Measurements from ENCODE around the gene FBP2.
"Not testable (repeated sequence)": the region's sequence is repeated elsewhere in the genome, so short reads cannot be mapped to it uniquely, and the experiment has no call there.

FBP2 gene

DNA sequence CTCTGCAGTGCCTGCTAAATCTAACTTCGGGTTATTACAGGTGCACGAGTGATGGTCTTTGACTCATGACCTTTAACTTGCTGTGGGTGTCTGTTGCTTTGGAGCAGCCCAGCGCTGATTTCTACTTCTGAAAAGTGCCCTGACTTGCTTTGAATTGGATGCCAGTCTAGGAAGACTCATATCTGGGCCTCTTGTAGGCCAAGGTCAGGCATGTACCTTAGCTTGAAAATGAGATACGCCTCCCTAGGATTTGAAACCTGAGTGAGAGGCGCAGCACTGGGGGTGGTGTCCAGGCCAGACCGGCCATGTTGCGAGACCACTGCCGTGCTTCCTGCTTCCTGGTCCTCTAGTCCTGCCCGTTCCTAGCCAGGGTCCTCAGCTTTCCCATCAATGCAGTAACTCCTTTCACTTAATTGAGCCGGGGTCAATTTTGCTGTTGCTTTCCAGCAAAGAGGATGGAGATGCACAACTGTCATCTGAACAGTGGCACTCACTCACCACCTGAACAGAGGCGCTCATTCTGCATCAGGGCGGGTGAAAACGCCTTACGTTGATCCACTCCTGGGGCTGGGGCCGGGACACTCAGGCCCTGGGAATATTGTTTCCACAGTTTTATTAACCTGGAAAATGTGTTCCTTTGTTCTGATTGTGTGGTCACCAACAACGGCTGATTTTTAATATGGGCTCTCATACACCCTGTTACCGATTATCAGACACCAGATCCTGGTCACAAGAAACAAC lies 24.5 kb downstream of the FBP2 start:
- Histone ChIP-seq H3K27me3 (ENCODE audit: control insufficient read depth, low read length) (peaks cover 7% of the 10 kb centered on the region), H3K4me3 (ENCODE audit: low read length) (no peak overlapping the region), H3K4me2 (ENCODE audit: low read length) (no peak overlapping the region), H3K4me1 (ENCODE audit: control insufficient read depth, low read length) (no peaks in the 10 kb centered on the region), H3K36me3 (ENCODE audit: control insufficient read depth, low read length) (no peaks in the 10 kb centered on the region), H3K9me3 (ENCODE audit: control insufficient read depth, insufficient read depth, low read length) (no peaks in the 10 kb centered on the region), H3K27ac (ENCODE audit: low read depth, low read length) (no peak overlapping the region), H4K20me1 (ENCODE audit: control insufficient read depth, insufficient read depth, low read depth, low read length) (no peaks in the 10 kb centered on the region), H3F3A (ENCODE audit: control insufficient read depth, insufficient read depth) (no peaks in the 10 kb centered on the region), H3K9me2 (replicated peaks; ENCODE audit: control insufficient read depth, low read length) (no peaks in the 10 kb centered on the region), H3K79me2 (ENCODE audit: control insufficient read depth, low read length) (no peaks in the 10 kb centered on the region)
- TF ChIP-seq EZH2phosphoT487 (IDR thresholded peaks at IDR 0.05; ENCODE audit: borderline replicate concordance, low read length): no peak
- TF ChIP-seq, protein P1, sequence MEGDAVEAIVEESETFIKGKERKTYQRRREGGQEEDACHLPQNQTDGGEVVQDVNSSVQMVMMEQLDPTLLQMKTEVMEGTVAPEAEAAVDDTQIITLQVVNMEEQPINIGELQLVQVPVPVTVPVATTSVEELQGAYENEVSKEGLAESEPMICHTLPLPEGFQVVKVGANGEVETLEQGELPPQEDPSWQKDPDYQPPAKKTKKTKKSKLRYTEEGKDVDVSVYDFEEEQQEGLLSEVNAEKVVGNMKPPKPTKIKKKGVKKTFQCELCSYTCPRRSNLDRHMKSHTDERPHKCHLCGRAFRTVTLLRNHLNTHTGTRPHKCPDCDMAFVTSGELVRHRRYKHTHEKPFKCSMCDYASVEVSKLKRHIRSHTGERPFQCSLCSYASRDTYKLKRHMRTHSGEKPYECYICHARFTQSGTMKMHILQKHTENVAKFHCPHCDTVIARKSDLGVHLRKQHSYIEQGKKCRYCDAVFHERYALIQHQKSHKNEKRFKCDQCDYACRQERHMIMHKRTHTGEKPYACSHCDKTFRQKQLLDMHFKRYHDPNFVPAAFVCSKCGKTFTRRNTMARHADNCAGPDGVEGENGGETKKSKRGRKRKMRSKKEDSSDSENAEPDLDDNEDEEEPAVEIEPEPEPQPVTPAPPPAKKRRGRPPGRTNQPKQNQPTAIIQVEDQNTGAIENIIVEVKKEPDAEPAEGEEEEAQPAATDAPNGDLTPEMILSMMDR (IDR thresholded peaks at IDR 0.05; ENCODE audit: low read depth, low read length, poor library complexity, severe bottlenecking): no peak

DNA sequence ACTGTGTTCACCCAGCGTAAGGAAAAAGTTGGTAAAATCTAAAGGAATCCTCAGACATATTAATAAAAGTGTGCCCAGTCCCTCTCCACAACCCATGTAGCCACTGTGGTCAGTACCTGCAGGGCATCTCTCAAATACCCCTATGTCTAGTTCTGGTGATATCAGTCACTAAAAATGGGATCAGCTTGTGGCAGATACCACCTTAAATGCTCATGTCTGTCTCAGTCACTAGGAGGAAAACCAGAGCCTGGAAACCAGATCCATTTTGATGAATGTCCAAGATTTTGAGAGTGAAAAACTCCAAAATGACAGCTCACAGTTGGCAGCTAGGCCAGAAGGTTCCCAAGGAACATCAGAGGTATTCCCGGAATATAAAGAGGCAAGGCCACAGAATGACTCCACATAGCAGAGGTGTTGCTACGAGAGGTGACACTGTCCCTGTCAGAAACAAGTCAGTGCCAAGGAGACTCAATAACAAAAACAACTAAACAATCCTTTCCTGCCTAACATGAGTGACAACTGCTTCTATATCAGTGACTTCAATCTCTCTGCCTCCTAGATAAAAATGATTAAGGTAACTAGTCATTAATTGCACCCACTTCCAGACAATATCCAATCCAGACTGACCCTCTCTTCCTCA lies 25.3 kb downstream of the FBP2 start:
- no peak for TF ChIP-seq EZH2phosphoT487 (IDR thresholded peaks at IDR 0.05; ENCODE audit: borderline replicate concordance, low read length)
- no peaks in the 10 kb centered on the region for H3K79me2 ChIP-seq (ENCODE audit: control insufficient read depth, low read length)
- H3K9me3 ChIP-seq (ENCODE audit: control insufficient read depth, insufficient read depth, low read length): no peaks in the 10 kb centered on the region
- no peaks in the 10 kb centered on the region for H3K4me1 ChIP-seq (ENCODE audit: control insufficient read depth, low read length)
- no peaks in the 10 kb centered on the region for H3F3A ChIP-seq (ENCODE audit: control insufficient read depth, insufficient read depth)
- H3K4me2 ChIP-seq (ENCODE audit: low read length): no peak overlapping the region
- no peaks in the 10 kb centered on the region for H3K9me2 ChIP-seq (replicated peaks; ENCODE audit: control insufficient read depth, low read length)
- no peak overlapping the region for H3K27ac ChIP-seq (ENCODE audit: low read depth, low read length)
- no peaks in the 10 kb centered on the region for H4K20me1 ChIP-seq (ENCODE audit: control insufficient read depth, insufficient read depth, low read depth, low read length)
- no peaks in the 10 kb centered on the region for H3K36me3 ChIP-seq (ENCODE audit: control insufficient read depth, low read length)
- peaks cover 7% of the 10 kb centered on the region for H3K27me3 ChIP-seq (ENCODE audit: control insufficient read depth, low read length)
- no peak overlapping the region for H3K4me3 ChIP-seq (ENCODE audit: low read length)

DNA sequence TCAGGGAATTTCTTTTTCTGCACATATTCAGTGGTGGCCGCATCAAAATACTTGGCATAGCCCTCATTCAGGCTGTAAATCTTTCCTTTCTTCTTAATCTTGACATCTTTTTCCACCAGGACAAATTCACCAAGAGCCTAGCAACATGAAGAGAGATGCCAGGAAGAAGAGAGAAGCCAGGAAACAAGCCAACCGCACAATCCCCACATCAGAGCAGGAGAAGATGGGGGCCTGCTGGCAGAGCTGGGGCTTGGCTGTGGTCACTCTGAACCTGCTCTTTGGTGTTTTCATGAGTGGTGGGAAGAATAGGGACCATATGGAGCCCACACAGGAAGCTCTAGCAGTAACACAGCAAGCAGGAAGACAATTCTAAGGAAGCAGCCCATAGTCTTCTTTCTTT lies 26.4 kb downstream of the FBP2 start:
- H3K4me1 ChIP-seq (ENCODE audit: control insufficient read depth, low read length): no peaks in the 10 kb centered on the region
- no peaks in the 10 kb centered on the region for H3K9me2 ChIP-seq (replicated peaks; ENCODE audit: control insufficient read depth, low read length)
- no peaks in the 10 kb centered on the region for H3K36me3 ChIP-seq (ENCODE audit: control insufficient read depth, low read length)
- TF ChIP-seq, protein P1 (IDR thresholded peaks at IDR 0.05; ENCODE audit: low read depth, low read length, poor library complexity, severe bottlenecking): no peak
- no peak for TF ChIP-seq EZH2phosphoT487 (IDR thresholded peaks at IDR 0.05; ENCODE audit: borderline replicate concordance, low read length)
- no peak overlapping the region for H3K4me2 ChIP-seq (ENCODE audit: low read length)
- H3K9me3 ChIP-seq (ENCODE audit: control insufficient read depth, insufficient read depth, low read length): no peaks in the 10 kb centered on the region
- no peak overlapping the region for H3K4me3 ChIP-seq (ENCODE audit: low read length)
- H3F3A ChIP-seq (ENCODE audit: control insufficient read depth, insufficient read depth): no peaks in the 10 kb centered on the region
- H3K27ac ChIP-seq (ENCODE audit: low read depth, low read length): no peak overlapping the region
- H3K79me2 ChIP-seq (ENCODE audit: control insufficient read depth, low read length): no peaks in the 10 kb centered on the region
- H4K20me1 ChIP-seq (ENCODE audit: control insufficient read depth, insufficient read depth, low read depth, low read length): no peaks in the 10 kb centered on the region
- peaks cover 2% of the 10 kb centered on the region; the same call in 1 of the 2 replicates for H3K27me3 ChIP-seq (ENCODE audit: control insufficient read depth, low read length)

DNA sequence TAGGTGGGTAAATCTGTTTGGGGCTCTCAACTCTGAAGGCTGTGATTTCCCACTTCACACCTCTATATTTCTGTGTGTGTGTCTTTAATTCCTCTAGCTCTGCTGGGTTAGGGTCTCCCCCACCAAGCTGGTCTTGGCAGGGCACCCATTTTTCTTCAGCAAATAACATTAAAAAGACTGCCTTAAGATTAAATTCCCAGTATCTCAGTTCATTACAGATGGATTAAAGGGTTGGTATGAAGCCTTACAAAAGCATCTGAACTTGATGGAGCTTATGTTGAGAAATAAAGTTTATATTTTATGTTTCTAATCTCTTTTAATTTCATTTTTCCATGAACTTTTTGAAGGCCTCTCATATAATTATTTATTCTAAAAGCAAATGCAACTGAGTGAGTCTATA lies 27.1 kb downstream of the FBP2 start:
- Histone ChIP-seq H3K9me2 (replicated peaks; ENCODE audit: control insufficient read depth, low read length) (no peaks in the 10 kb centered on the region), H3K4me2 (ENCODE audit: low read length) (no peak overlapping the region), H3K79me2 (ENCODE audit: control insufficient read depth, low read length) (no peaks in the 10 kb centered on the region), H3K4me1 (ENCODE audit: control insufficient read depth, low read length) (no peaks in the 10 kb centered on the region), H3K4me3 (ENCODE audit: low read length) (no peak overlapping the region), H3F3A (ENCODE audit: control insufficient read depth, insufficient read depth) (no peaks in the 10 kb centered on the region), H3K27me3 (ENCODE audit: control insufficient read depth, low read length) (peaks cover 2% of the 10 kb centered on the region; the same call in 1 of the 2 replicates), H4K20me1 (ENCODE audit: control insufficient read depth, insufficient read depth, low read depth, low read length) (no peaks in the 10 kb centered on the region), H3K36me3 (ENCODE audit: control insufficient read depth, low read length) (no peaks in the 10 kb centered on the region), H3K9me3 (ENCODE audit: control insufficient read depth, insufficient read depth, low read length) (no peaks in the 10 kb centered on the region), H3K27ac (ENCODE audit: low read depth, low read length) (no peak overlapping the region)
- TF ChIP-seq, protein P1 (IDR thresholded peaks at IDR 0.05; ENCODE audit: low read depth, low read length, poor library complexity, severe bottlenecking): no peak
- no peak for TF ChIP-seq EZH2phosphoT487 (IDR thresholded peaks at IDR 0.05; ENCODE audit: borderline replicate concordance, low read length)

DNA sequence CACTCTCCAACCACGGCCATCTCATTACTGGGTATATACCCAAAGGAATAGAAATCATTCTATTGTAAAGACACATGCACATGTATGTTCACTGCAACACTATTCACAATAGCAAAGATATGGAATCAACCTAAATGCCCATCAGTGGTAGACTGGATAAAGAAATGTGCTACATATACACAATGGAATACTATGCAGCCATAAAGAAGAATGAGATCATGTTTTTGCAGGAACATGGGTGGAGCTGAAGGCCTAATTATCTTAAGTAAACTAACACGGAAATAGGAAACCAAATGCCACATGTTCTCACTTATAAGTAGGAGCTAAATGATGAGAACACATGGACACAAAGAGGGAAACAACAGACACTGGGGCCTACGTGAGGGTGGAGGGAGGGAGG lies 29.3 kb downstream of the FBP2 start:
- not testable (repeated sequence) for H3K9me3 ChIP-seq (ENCODE audit: control insufficient read depth, insufficient read depth, low read length); H3K79me2 ChIP-seq (ENCODE audit: control insufficient read depth, low read length); H4K20me1 ChIP-seq (ENCODE audit: control insufficient read depth, insufficient read depth, low read depth, low read length); H3K9me2 ChIP-seq (replicated peaks; ENCODE audit: control insufficient read depth, low read length); H3F3A ChIP-seq (ENCODE audit: control insufficient read depth, insufficient read depth); H3K4me2 ChIP-seq (ENCODE audit: low read length); H3K4me1 ChIP-seq (ENCODE audit: control insufficient read depth, low read length); H3K36me3 ChIP-seq (ENCODE audit: control insufficient read depth, low read length); H3K4me3 ChIP-seq (ENCODE audit: low read length); H3K27ac ChIP-seq (ENCODE audit: low read depth, low read length); H3K27me3 ChIP-seq (ENCODE audit: control insufficient read depth, low read length)

All from DOHH2 (cell line).